Heart left ventricle (tissue), 16 donors: ENCODE results near the gene ESRRA. TPM values are rescaled to one million over a fixed set of nuclear protein-coding genes. Genes with fewer than 3 reads are reported as not detected.

Experiments used
- ATAC-seq, 4 donors: fragments of 200-7000 bp; cut with Tn5 transposase; one replicate each; pipeline ENCODE4 v1.9.1; 2020 to 2022; ENCODE audit warnings: moderate library complexity in 4 of 4, mild to moderate bottlenecking in 3 of 4, moderate number of reproducible peaks in 1 of 4
- DNase-seq, 5 donors: peaks; one replicate each; pipeline ENCODE4 v3.0.0-alpha.2; 2020
- H3K27ac ChIP-seq, 12 donors: fragments of 200-600 bp; sonication (generic) in 4 of 12; one replicate each; pipeline versions ENCODE4 v1.5.0 to v1.8.0; 2016 to 2022; ENCODE audit warnings: mild to moderate bottlenecking in 2 of 12
- H3K27me3 ChIP-seq, 9 donors: fragments of 200-600 bp; sonication (generic) in 2 of 9; one replicate each; pipeline versions ENCODE4 v1.5.1 to v1.8.0; 2016 to 2022; ENCODE audit warnings: mild to moderate bottlenecking in 3 of 9
- H3K36me3 ChIP-seq, 9 donors: fragments of 200-600 bp; sonication (generic) in 2 of 9; one replicate each; pipeline versions ENCODE4 v1.5.0 to v1.8.0; 2018 to 2022; ENCODE audit warnings: mild to moderate bottlenecking in 2 of 9
- H3K4me1 ChIP-seq, 12 donors: fragments of 200-600 bp; sonication (generic) in 4 of 12; one replicate each; pipeline versions ENCODE4 v1.5.0 to v1.8.0; 2016 to 2022; ENCODE audit warnings: mild to moderate bottlenecking in 3 of 12
- H3K4me3 ChIP-seq, 12 donors: fragments of 200-600 bp; sonication (generic) in 4 of 12; one replicate each; pipeline versions ENCODE4 v1.5.0 to v1.8.0; 2017 to 2022; ENCODE audit warnings: mild to moderate bottlenecking in 9 of 12, moderate library complexity in 4 of 12
- H3K9me3 ChIP-seq, 12 donors: fragments of 200-600 bp; sonication (generic) in 4 of 12; one replicate each; pipeline versions ENCODE4 v1.5.0 to v1.8.0; 2016 to 2022; ENCODE audit warnings: mild to moderate bottlenecking in 1 of 12
- POLR2A ChIP-seq, 2 donors: fragments of 450-650 bp; IDR thresholded peaks; one replicate each; pipeline ENCODE4 v1.6.1; 2017; ENCODE audit warnings: antibody characterized with exemption in 2 of 2, mild to moderate bottlenecking in 2 of 2, moderate library complexity in 2 of 2
- WGBS, 4 donors: extraction: QIAGEN DNeasy Blood & Tissue Kit in 2 of 4; methylation state at CpG; one replicate each; pipeline versions ENCODE4 v1.1.5 to v1.1.7; 2013 to 2018; 5-methylcytosine and 5-hydroxymethylcytosine counted together
- intact Hi-C, 10 donors: fragments of 100-400 bp; cut with DNase I; formaldehyde crosslinking; loops; one replicate each; pipeline versions ENCODE4 v1.11.1 to v1.14.2; 2022
- polyA plus RNA-seq, 2 donors: library from polyadenylated mRNA; stranded (reverse); fragments of 200-250 nt; gene quantifications; one replicate each; pipeline ENCODE4 v1.2.3, GENCODE V29; 2013
- total RNA-seq, 9 donors: library from RNA; depleted of rRNA in 2 of 9; stranded (reverse); fragments of >200 nt in 2 of 9; fragmentation: NEBNext Ultra II Directional in 3 of 9; extraction: Animal tissue kit (Norgen Biotek cat#: 25700) in 3 of 9; gene quantifications; one replicate each; pipeline versions ENCODE4 v1.1.0 to v1.2.4, GENCODE V29; 2016 to 2023
- TF ChIP-seq, protein P1 (sequence below), 12 donors: fragments of 200-600 bp; sonication (generic) in 4 of 12; IDR thresholded peaks; one replicate each; pipeline versions ENCODE4 v1.5.0 to v1.8.0; 2018 to 2022; ENCODE audit warnings: antibody characterized with exemption in 12 of 12, mild to moderate bottlenecking in 5 of 12
- donor health status: ischemic (EF 13 %, LVEDD 7.1; RV severe dilation, severe dysfunction).
- donor health status: healthy with polysubstance abuse.
- donor health status: DM: no; HTN: yes; CAD: no.
- donor health status: DM: no; HTN: no; CAD: no.
- donor health status: ischemic (EF 25% LVEDD 6.9; RV normal size, moderate dysfunction).
- donor health status: ischemic (EF 25% LVEDD 5.7; RV mildly dilated, moderate dysfunction).
- donor health status: healthy.
- donor health status: DM: yes; HTN: yes; CAD: no.
- donor health status: ischemic (EF 35%, LVEDD 5.7; RV mildly dilated, moderate dysfunction).
- donor health status: nonischemic (EF 11% LVEDD 7.7; RV severe dilation, severe dysfunction).
- donor health status: DM: yes; HTN: yes; CAD: no.
- donor health status: PGD.
- donor health status: ischemic (EF 29% LVEDD 5.4; RV normal size, mild dysfunction).
- donor health status: nonischemic (EF 23%, LVEDD 6.1; RV moderate dilation, normal function).

Gene ESRRA
- total and polyA plus RNA-seq, 11 donors: 94.0 to 291 (median 186) TPM

DNA sequence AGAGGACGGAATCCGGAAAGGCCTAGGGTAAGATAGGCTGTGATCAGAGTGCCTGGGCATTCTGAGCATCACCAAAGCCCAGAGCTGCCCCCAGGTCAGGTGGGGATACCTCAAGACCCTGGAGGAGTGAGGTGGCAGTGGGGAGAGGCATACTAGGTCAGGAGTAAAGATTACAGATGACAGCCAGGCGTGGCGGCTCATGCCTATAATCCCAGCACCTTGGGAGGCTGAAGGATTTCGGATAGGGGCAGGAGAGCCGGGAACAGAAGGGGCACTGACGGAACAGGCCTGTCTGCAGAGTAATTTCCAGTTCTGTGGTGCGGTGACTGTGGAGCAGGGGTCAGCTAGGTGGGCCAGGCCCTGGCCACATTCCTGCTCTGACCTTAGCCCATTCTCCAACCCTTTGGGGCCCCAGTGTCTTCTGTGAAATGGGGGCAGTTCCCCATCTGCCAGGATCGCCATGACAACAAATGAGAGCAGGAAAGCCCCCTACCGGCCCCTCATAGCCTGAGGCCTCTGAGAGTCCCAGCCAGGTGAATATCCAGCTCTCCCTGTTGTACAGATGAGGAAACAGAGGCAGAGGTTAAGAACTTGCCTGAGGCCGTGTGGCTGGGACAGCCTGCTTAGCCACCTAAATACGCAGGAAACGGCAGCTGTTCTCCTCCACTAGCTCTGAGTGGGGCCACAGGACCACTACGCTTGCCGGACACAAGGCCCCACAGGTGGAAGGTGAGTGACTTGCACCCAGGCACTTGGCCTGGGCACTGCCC, 30.1 kb upstream of the ESRRA start:
- Histone ChIP-seq H3K36me3 (peaks cover 0 to 41% (median 36%) of the 10 kb centered on the region in 9 donors), H3K27me3 (no peaks in the 10 kb centered on the region), H3K4me3 (no peak overlapping the region), H3K4me1 (peaks cover 0 to 25% (median 11%) of the 10 kb centered on the region in 12 donors), H3K9me3 (no peaks in the 10 kb centered on the region), H3K27ac (no peak overlapping the region)
- DNase-seq (peak in 1 of 5 donors; percentile 37), ATAC-seq (no peak)
- WGBS, 4 donors: 93 to 96% (median 94%) methylated on average over 13 to 15 of the region's 15 CpGs
- intact Hi-C loops: loop anchor here in 1 of 10 donors (2.0 kb wide), 1 partner anchor 22 kb away; no protein-coding TSS in a partner anchor
- TF ChIP-seq, protein P1, sequence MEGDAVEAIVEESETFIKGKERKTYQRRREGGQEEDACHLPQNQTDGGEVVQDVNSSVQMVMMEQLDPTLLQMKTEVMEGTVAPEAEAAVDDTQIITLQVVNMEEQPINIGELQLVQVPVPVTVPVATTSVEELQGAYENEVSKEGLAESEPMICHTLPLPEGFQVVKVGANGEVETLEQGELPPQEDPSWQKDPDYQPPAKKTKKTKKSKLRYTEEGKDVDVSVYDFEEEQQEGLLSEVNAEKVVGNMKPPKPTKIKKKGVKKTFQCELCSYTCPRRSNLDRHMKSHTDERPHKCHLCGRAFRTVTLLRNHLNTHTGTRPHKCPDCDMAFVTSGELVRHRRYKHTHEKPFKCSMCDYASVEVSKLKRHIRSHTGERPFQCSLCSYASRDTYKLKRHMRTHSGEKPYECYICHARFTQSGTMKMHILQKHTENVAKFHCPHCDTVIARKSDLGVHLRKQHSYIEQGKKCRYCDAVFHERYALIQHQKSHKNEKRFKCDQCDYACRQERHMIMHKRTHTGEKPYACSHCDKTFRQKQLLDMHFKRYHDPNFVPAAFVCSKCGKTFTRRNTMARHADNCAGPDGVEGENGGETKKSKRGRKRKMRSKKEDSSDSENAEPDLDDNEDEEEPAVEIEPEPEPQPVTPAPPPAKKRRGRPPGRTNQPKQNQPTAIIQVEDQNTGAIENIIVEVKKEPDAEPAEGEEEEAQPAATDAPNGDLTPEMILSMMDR (IDR thresholded peaks at IDR 0.05): no peak
- no peak for TF ChIP-seq POLR2A (IDR thresholded peaks at IDR 0.05)

DNA sequence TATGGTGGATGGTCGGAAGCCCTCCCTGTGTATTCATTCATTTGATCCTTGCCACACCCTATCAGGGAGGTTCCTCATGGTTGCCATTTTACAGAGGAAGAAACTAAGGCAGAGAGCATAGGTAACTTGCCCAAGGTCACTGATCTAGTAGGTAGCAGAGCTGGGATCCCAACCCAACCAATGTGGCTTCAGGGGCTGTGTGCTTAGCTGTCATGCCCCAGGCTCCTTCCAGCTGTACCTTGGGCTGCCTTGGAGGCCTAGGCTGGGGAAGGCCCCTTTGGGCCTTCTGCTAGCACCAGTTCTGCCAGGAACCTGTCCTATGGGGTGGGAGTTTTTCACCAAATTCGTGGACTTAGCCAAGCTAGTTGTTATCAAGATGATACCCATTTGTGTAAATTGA, 29.5 kb upstream of the ESRRA start:
- H3K9me3 ChIP-seq: no peaks in the 10 kb centered on the region
- intact Hi-C loops: loop anchor here in 1 of 10 donors (2.0 kb wide), 1 partner anchor 21 kb away; no protein-coding TSS in a partner anchor
- 87 to 96% (median 89%) methylated on average over 2 of the region's 2 CpGs for WGBS, 4 donors
- TF ChIP-seq, protein P1 (IDR thresholded peaks at IDR 0.05): no peak
- TF ChIP-seq POLR2A (IDR thresholded peaks at IDR 0.05): no peak
- DNase-seq: no peak
- H3K27ac ChIP-seq: no peak overlapping the region
- H3K4me3 ChIP-seq: no peak overlapping the region
- H3K4me1 ChIP-seq: peaks cover 0 to 25% (median 11%) of the 10 kb centered on the region in 12 donors
- no peak for ATAC-seq
- no peaks in the 10 kb centered on the region for H3K27me3 ChIP-seq
- H3K36me3 ChIP-seq: peaks cover 0 to 43% (median 36%) of the 10 kb centered on the region in 9 donors

DNA sequence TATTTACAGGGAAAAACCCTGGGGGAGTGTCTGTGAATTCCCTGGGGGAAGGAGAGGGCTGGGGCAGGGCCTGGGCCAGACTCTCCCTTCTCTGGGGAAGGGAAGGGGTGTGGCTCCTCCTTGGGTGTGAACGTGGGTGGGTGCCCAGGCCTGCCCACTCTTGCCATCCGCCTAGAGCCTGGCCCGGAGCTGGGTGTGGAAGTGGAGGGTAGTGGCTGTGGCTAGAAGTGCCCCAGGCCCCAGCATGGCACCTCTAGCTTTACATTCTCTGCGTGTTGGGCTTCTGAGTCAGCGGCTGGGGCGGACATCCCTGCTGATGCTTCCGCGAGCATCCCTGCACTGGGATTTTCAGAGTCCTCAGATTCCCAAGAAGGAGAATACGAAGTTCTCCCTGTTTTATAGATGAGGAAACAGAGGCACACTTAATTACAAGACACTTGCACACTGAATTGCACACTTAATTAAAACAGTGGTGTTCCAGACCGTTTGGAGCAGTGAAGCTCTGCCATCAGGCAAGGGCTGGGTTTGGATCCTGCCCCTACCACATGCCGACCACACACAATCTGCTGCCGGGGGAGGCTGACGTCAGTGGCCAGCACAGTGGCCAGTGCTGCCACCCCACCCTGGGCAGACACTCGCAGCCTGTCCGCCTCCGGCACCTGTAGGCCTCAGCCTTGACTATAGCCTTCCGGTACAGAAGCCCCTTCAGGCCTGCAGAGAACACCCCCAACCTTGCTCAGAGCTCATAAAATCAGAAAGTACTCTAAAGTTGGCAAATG, 28.5 kb upstream of the ESRRA start:
- no peak for DNase-seq
- no peak for ATAC-seq
- H3K4me3 ChIP-seq: no peak overlapping the region
- no peak overlapping the region for H3K27ac ChIP-seq
- no peak for TF ChIP-seq POLR2A (IDR thresholded peaks at IDR 0.05)
- TF ChIP-seq, protein P1 (IDR thresholded peaks at IDR 0.05): no peak
- H3K4me1 ChIP-seq: peaks cover 0 to 29% (median 12%) of the 10 kb centered on the region in 12 donors
- 77 to 86% (median 80%) methylated on average over 16 to 17 of the region's 17 CpGs for WGBS, 4 donors
- no peaks in the 10 kb centered on the region for H3K27me3 ChIP-seq
- H3K9me3 ChIP-seq: no peaks in the 10 kb centered on the region
- intact Hi-C loops: no loop called here
- peaks cover 0 to 52% (median 36%) of the 10 kb centered on the region in 9 donors for H3K36me3 ChIP-seq
